ENCODE measurements around the gene CCL7. TPM values are rescaled to one million over a fixed set of nuclear protein-coding genes. Genes with fewer than 3 reads are reported as not detected.

Gene CCL7
- total RNA-seq, 4 donors from 2014 or later: not detected

GRCh38 chr17:34252444-34253138, 17.4 kb upstream of the CCL7 start:
- peak; percentile 95 to 97 for DNase-seq (ENCODE audit: low spot score in 2 of 2)
- H3K4me3 ChIP-seq: no peak overlapping the region

GRCh38 chr17:34253139-34253525, 16.9 kb upstream of the CCL7 start:
- Histone ChIP-seq H3K27ac (peak overlapping the region; percentile 45 to 91 (median 80)), H3K9me3 (no peaks in the 10 kb centered on the region), H3K36me3 (no peaks in the 10 kb centered on the region), H3K4me1 (peaks cover 10 to 91% (median 81%) of the 10 kb centered on the region in 4 donors), H3K27me3 (no peaks in the 10 kb centered on the region), H3K4me3 (no peak overlapping the region)
- TF ChIP-seq EP300 (IDR thresholded peaks at IDR 0.05) (no peak), POLR2A (IDR thresholded peaks at IDR 0.05) (no peak)
- TF ChIP-seq, protein P1, sequence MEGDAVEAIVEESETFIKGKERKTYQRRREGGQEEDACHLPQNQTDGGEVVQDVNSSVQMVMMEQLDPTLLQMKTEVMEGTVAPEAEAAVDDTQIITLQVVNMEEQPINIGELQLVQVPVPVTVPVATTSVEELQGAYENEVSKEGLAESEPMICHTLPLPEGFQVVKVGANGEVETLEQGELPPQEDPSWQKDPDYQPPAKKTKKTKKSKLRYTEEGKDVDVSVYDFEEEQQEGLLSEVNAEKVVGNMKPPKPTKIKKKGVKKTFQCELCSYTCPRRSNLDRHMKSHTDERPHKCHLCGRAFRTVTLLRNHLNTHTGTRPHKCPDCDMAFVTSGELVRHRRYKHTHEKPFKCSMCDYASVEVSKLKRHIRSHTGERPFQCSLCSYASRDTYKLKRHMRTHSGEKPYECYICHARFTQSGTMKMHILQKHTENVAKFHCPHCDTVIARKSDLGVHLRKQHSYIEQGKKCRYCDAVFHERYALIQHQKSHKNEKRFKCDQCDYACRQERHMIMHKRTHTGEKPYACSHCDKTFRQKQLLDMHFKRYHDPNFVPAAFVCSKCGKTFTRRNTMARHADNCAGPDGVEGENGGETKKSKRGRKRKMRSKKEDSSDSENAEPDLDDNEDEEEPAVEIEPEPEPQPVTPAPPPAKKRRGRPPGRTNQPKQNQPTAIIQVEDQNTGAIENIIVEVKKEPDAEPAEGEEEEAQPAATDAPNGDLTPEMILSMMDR (IDR thresholded peaks at IDR 0.05): no peak
- no peak for DNase-seq (ENCODE audit: low spot score in 2 of 2)
- WGBS, 2 donors: 77 to 80% methylated on average over 3 of the region's 3 CpGs

More at GRCh38 chr17:34252444-34253138, 17.4 kb upstream of the CCL7 start:
- TF ChIP-seq EP300 (IDR thresholded peaks at IDR 0.05): peak; percentile 86 to 91
- TF ChIP-seq, protein P1 (IDR thresholded peaks at IDR 0.05): no peak
- WGBS, 2 donors: 2 to 3% methylated on average over 6 of the region's 6 CpGs
- H3K4me1 ChIP-seq: peaks cover 10 to 97% (median 86%) of the 10 kb centered on the region in 4 donors
- no peaks in the 10 kb centered on the region for H3K27me3 ChIP-seq
- no peaks in the 10 kb centered on the region for H3K9me3 ChIP-seq
- H3K27ac ChIP-seq: peak overlapping the region; percentile 52 to 91 (median 80)
- no peaks in the 10 kb centered on the region for H3K36me3 ChIP-seq

DNA sequence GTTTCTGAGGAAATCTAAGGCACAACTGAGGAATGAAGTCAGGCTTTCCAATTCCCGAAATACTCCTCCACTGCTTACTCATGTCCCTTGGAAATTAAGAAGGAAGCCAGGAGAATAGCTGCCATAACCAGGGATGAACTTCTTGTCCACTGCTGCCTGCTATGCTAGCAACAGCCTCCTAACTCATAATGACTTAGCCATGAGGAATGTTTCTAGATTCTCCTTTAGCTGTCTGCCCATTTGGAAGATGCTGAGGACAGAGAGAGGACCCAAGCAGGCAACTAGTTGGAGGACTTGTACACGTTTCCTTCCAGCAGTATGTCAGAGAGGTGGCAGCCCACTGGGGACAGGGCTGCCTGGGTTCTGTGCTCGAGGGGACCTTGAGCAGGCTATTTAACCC, 15.9 kb upstream of the CCL7 start:
- no peaks in the 10 kb centered on the region for H3K27me3 ChIP-seq
- no peak for DNase-seq (ENCODE audit: low spot score in 2 of 2)
- no peak overlapping the region for H3K4me3 ChIP-seq
- 31 to 35% methylated on average over 3 of the region's 3 CpGs for WGBS, 2 donors
- H3K27ac ChIP-seq: peak overlapping the region; percentile 45 to 91 (median 80)
- H3K4me1 ChIP-seq: peaks cover 10 to 91% (median 71%) of the 10 kb centered on the region in 4 donors
- H3K9me3 ChIP-seq: no peaks in the 10 kb centered on the region
- peak in 1 of 2 donors; percentile 80 for TF ChIP-seq EP300 (IDR thresholded peaks at IDR 0.05)
- TF ChIP-seq, protein P1 (IDR thresholded peaks at IDR 0.05): no peak
- no peak for TF ChIP-seq POLR2A (IDR thresholded peaks at IDR 0.05)
- no peaks in the 10 kb centered on the region for H3K36me3 ChIP-seq

DNA sequence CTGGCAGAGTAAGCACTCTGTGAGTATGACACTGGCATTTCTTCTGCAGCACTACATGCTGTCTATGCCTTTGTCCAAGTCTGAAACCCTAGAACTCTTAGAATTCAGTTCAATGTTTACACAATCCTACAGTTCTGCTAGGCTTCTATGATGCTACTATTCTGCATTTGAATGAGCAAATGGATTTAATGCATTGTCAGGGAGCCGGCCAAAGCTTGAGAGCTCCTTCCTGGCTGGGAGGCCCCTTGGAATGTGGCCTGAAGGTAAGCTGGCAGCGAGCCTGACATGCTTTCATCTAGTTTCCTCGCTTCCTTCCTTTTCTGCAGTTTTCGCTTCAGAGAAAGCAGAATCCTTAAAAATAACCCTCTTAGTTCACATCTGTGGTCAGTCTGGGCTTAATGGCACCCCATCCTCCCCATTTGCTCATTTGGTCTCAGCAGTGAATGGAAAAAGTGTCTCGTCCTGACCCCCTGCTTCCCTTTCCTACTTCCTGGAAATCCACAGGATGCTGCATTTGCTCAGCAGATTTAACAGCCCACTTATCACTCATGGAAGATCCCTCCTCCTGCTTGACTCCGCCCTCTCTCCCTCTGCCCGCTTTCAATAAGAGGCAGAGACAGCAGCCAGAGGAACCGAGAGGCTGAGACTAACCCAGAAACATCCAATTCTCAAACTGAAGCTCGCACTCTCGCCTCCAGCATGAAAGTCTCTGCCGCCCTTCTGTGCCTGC, 15.2 kb upstream of the CCL7 start, which contains the start of gene CCL2:
Gene CCL2 (plus strand): TSS at position 635 of the 730 bp plus-strand sequence. CDS start 65 bp downstream, at position 700.
- peak; percentile 65 to 81 for DNase-seq (ENCODE audit: low spot score in 2 of 2)
- TF ChIP-seq EP300 (IDR thresholded peaks at IDR 0.05) (peak in 1 of 2 donors; percentile 74), POLR2A (IDR thresholded peaks at IDR 0.05) (peak in 1 of 2 donors; percentile 67)
- TF ChIP-seq, protein P1 (IDR thresholded peaks at IDR 0.05): no peak
- Histone ChIP-seq H3K36me3 (no peaks in the 10 kb centered on the region), H3K27me3 (no peaks in the 10 kb centered on the region), H3K27ac (peak within 1 kb of the TSS; percentile 45 to 91 (median 80)), H3K9me3 (no peaks in the 10 kb centered on the region), H3K4me1 (peaks cover 10 to 88% (median 65%) of the 10 kb centered on the region in 4 donors), H3K4me3 (peak within 1 kb of the TSS; percentile 14 to 51 (median 38))
- 4 to 5% methylated on average over 11 of the region's 11 CpGs for WGBS, 2 donors

GRCh38 chr17:34255381-34255732, 14.7 kb upstream of the CCL7 start:
- Histone ChIP-seq H3K36me3 (no peaks in the 10 kb centered on the region), H3K4me1 (peaks cover 10 to 83% (median 59%) of the 10 kb centered on the region in 4 donors), H3K27ac (peak overlapping the region; percentile 43 to 91 (median 80)), H3K4me3 (peak overlapping the region; percentile 14 to 51 (median 38)), H3K27me3 (no peaks in the 10 kb centered on the region), H3K9me3 (no peaks in the 10 kb centered on the region)
- TF ChIP-seq EP300 (IDR thresholded peaks at IDR 0.05) (no peak), POLR2A (IDR thresholded peaks at IDR 0.05) (no peak)
- TF ChIP-seq, protein P1 (IDR thresholded peaks at IDR 0.05): no peak
- 22 to 23% methylated on average over 5 of the region's 5 CpGs for WGBS, 2 donors
- no peak for DNase-seq (ENCODE audit: low spot score in 2 of 2)

Measured in tibial nerve (tissue), 4 donors.